GM12878 (cell line): ENCODE results near the gene ASMTL. TPM values are rescaled to one million over a fixed set of nuclear protein-coding genes. Genes with fewer than 3 reads are reported as not detected.

ENCODE experiments used
- ATAC-seq: fragments of 200-7000 bp; cut with Tn5 transposase; 3 replicates; pipeline ENCODE4 v1.9.1; 2020; ENCODE audit warnings: mild to moderate bottlenecking, moderate library complexity
- BruUV-seq: library from RNA; stranded (reverse); fragments of 400-500 nt; replicated peaks from 2 replicates; lab custom pipeline; 2021; lab: Mats Ljungman, UMichigan
- CTCF ChIA-PET: fragments of 300-600 bp; sonication (Branson Sonifier 250); formaldehyde crosslinking; extraction: SDS; loops from one replicate; lab custom pipeline; 2021; ENCODE audit warnings: inconsistent platforms; lab: Yijun Ruan, JAX
- POLR2A ChIA-PET: fragments of 350-600 bp; formaldehyde crosslinking; extraction: SDS; loops from one replicate; lab custom pipeline; 2021; ENCODE audit warnings: inconsistent platforms; lab: Charles Lee
- RAD21 ChIA-PET: fragments of 300-600 bp; sonication (Branson Sonifier 250); formaldehyde crosslinking; loops from one replicate; lab custom pipeline; 2023; ENCODE audit warnings: antibody characterized with exemption; ENCODE audit not compliant: unreplicated experiment; lab: Charles Lee
- SMC1A ChIA-PET: fragments of 300-600 bp; sonication (Branson Sonifier 250); formaldehyde crosslinking; loops from one replicate; lab custom pipeline; 2023; ENCODE audit not compliant: unreplicated experiment, uncharacterized antibody; lab: Charles Lee
- DNase-seq: peaks from one replicate; pipeline ENCODE4 v3.0.0-alpha.2; 2011; ENCODE audit warnings: low read depth, low spot score
- FAIRE-seq: peaks from 3 replicates; lab custom pipeline; 2011; peaks lifted over from hg19 to GRCh38; lab: Jason Lieb, UNC
- H2AFZ ChIP-seq: 2 replicates; pipeline ENCODE4 v1.6.0; 2011; ENCODE audit warnings: low read depth, low read length, control low read depth; ENCODE audit not compliant: control insufficient read depth
- H3K27ac ChIP-seq: 2 replicates; pipeline ENCODE4 v1.5.1; 2011; ENCODE audit warnings: control low read depth; ENCODE audit not compliant: control insufficient read depth, insufficient read depth
- H3K27me3 ChIP-seq, 2 experiments: replicated peaks in 1 of 2; 2 replicates each; pipeline versions ENCODE4 v1.6.0 to v1.6.1; 2011; ENCODE audit warnings: low read length in 1 of 2; ENCODE audit not compliant: control insufficient read depth in 2 of 2, insufficient read depth in 2 of 2
- H3K36me3 ChIP-seq, 2 experiments: 2 replicates each; pipeline ENCODE4 v1.5.1; 2011; ENCODE audit warnings: low read length in 1 of 2; ENCODE audit not compliant: control insufficient read depth in 2 of 2, insufficient read depth in 2 of 2
- H3K4me1 ChIP-seq: 2 replicates; pipeline ENCODE4 v1.6.1; 2011; ENCODE audit warnings: mild to moderate bottlenecking, low read length, moderate library complexity, mixed read lengths; ENCODE audit not compliant: control insufficient read depth, insufficient read depth
- H3K4me2 ChIP-seq: 2 replicates; pipeline ENCODE4 v1.6.0; 2011; ENCODE audit warnings: control low read depth; ENCODE audit not compliant: control insufficient read depth, insufficient read depth
- H3K4me3 ChIP-seq: fragments of 200-600 bp; sonication (generic); 2 replicates; pipeline ENCODE4 v1.5.1; 2016
- H3K79me2 ChIP-seq: 2 replicates; pipeline ENCODE4 v1.6.0; 2011; ENCODE audit warnings: low read length; ENCODE audit not compliant: control insufficient read depth, insufficient read depth
- H3K9ac ChIP-seq: 2 replicates; pipeline ENCODE4 v1.8.0; 2011; ENCODE audit warnings: low read length, control low read depth, mixed read lengths; ENCODE audit not compliant: control insufficient read depth, insufficient read depth
- H3K9me3 ChIP-seq: replicated peaks from 3 replicates; pipeline ENCODE4 v1.5.1; 2011; ENCODE audit warnings: mild to moderate bottlenecking, low read length; ENCODE audit not compliant: control insufficient read depth, insufficient read depth
- H4K20me1 ChIP-seq: 2 replicates; pipeline ENCODE4 v1.6.0; 2011; ENCODE audit not compliant: control insufficient read depth, insufficient read depth
- ATF3 ChIP-seq: IDR thresholded peaks from 2 replicates; pipeline ENCODE4 v1.6.1; 2011; ENCODE audit warnings: low read depth, mild to moderate bottlenecking, low read length, moderate library complexity, borderline replicate concordance; ENCODE audit errors: extremely low read depth
- FOS ChIP-seq: IDR thresholded peaks from 3 replicates; pipeline ENCODE4 v1.6.1; 2011; ENCODE audit warnings: borderline replicate concordance; ENCODE audit not compliant: insufficient read length; ENCODE audit errors: extremely low read depth
- HDAC2 ChIP-seq: fragments of 200-600 bp; sonication (generic); IDR thresholded peaks from 2 replicates; pipeline ENCODE4 v1.6.1; 2017
- HDAC6 ChIP-seq: fragments of 200-600 bp; sonication (generic); IDR thresholded peaks from one replicate; pipeline ENCODE4 v1.8.0; 2017; ENCODE audit warnings: antibody characterized with exemption; ENCODE audit not compliant: unreplicated experiment
- IRF4 ChIP-seq: IDR thresholded peaks from 2 replicates; pipeline ENCODE4 v1.6.1; 2011; ENCODE audit warnings: low read depth, low read length
- JUND ChIP-seq: IDR thresholded peaks from 2 replicates; pipeline ENCODE4 v1.6.1; 2012; ENCODE audit warnings: low read depth, mild to moderate bottlenecking, low read length, improper control_type of control experiment, moderate library complexity
- KAT2A ChIP-seq: conservative IDR thresholded peaks from 2 replicates; pipeline ENCODE4 v1.6.1; 2011; ENCODE audit warnings: low read depth, low read length; ENCODE audit not compliant: control insufficient read depth
- NR2F1 ChIP-seq: fragments of 450-650 bp; conservative IDR thresholded peaks from 2 replicates; pipeline ENCODE4 v1.6.1; 2017; ENCODE audit warnings: mild to moderate bottlenecking
- PAX5 ChIP-seq: IDR thresholded peaks from 2 replicates; pipeline ENCODE4 v1.6.1; 2011; ENCODE audit warnings: low read depth, low read length, borderline replicate concordance
- STAT1 ChIP-seq: fragments of 450-650 bp; conservative IDR thresholded peaks from 2 replicates; pipeline ENCODE4 v1.6.1; 2014; ENCODE audit warnings: antibody characterized with exemption, mild to moderate bottlenecking
- TCF3 ChIP-seq: IDR thresholded peaks from 2 replicates; pipeline ENCODE4 v1.6.1; 2012; ENCODE audit warnings: low read depth, mild to moderate bottlenecking, low read length, borderline replicate concordance; ENCODE audit not compliant: insufficient read depth
- ZBTB11 ChIP-seq: fragments of 450-650 bp; formaldehyde crosslinking; IDR thresholded peaks from 2 replicates; pipeline ENCODE4 v1.5.0; 2022; ENCODE audit warnings: mild to moderate bottlenecking, missing genetic modification characterization
- ZBTB33 ChIP-seq: fragments of 450-650 bp; IDR thresholded peaks from 2 replicates; pipeline ENCODE4 v1.6.1; 2017; ENCODE audit warnings: mild to moderate bottlenecking
- ZNF592 ChIP-seq: fragments of 450-650 bp; IDR thresholded peaks from 2 replicates; pipeline ENCODE4 v1.6.1; 2017; ENCODE audit warnings: mild to moderate bottlenecking, moderate library complexity
- ZZZ3 ChIP-seq: IDR thresholded peaks from 2 replicates; pipeline ENCODE4 v1.6.1; 2011; ENCODE audit warnings: low read depth; ENCODE audit not compliant: control insufficient read depth, insufficient read length
- WGBS: methylation state at CpG from one replicate; pipeline ENCODE4 v1.1.6; 2016; ENCODE audit warnings: low lambda C conversion rate; ENCODE audit not compliant: insufficient replicate concordance, insufficient coverage; ENCODE audit errors: missing lambda C conversion rate; 5-methylcytosine and 5-hydroxymethylcytosine counted together
- in situ Hi-C: fragments of 300-500 bp; cut with MboI; formaldehyde crosslinking; loops from 9 replicates; pipeline ENCODE4 v1.14.3; 2018; ENCODE audit warnings: mixed read lengths
- intact Hi-C: fragments of 100-400 bp; cut with micrococcal nuclease; formaldehyde crosslinking; loops from one replicate; pipeline ENCODE4 v1.14.2; 2022; ENCODE audit not compliant: unreplicated experiment
- polyA plus RNA-seq, 11 experiments: library from polyadenylated mRNA; depleted of rRNA in 4 of 11; unstranded in 6 of 11; stranded (reverse) in 5 of 11; fragments of >200 nt; fragmentation: Nextera tagmentation in 4 of 11; fragmentation: Illumina TruSeq in 1 of 11; extraction: Ambion mirVana in 4 of 11; extraction: Trizol in 1 of 11; gene quantifications; 1 replicate in 1 of 11; 2 replicates in 10 of 11; pipeline versions ENCODE4 v1.2.1 to v1.2.3, GENCODE V29; 2011 to 2016; ENCODE audit warnings: inconsistent platforms in 2 of 11, missing spikeins in 2 of 11, low read depth in 1 of 11
- total RNA-seq, 4 experiments: library from RNA; depleted of rRNA in 3 of 4; stranded (reverse); fragments of >200 nt in 3 of 4; fragmentation: Illumina TruSeq in 1 of 4; extraction: Trizol in 1 of 4; gene quantifications; 2 replicates each; pipeline versions ENCODE4 v1.2.1 to v1.2.3, GENCODE V29; 2013 to 2021

The ASMTL gene
- total and polyA plus RNA-seq, 10 of the 15 experiments (the other 5 are each of a cell fraction or from before 2014, with no cell fraction given) = 1.6 to 51.9 (median 32.1) TPM

GRCh38 chrX:1423215-1423614 lies 29.5 kb downstream of the ASMTL start (continued):
- TF ChIP-seq ZBTB11 (CRISPR knock-in tag) (no peak), PAX5 (no peak), KAT2A (no peak), HDAC2 (no peak)

GRCh38 chrX:1422135-1422465 lies 30.6 kb downstream of the ASMTL start:
- in situ Hi-C loops = no loop called here
- WGBS = 95% methylated on average over 4 of the region's 4 CpGs
- TF ChIP-seq HDAC6 (no peak), NR2F1 (no peak), IRF4 (no peak), ZZZ3 (no peak), TCF3 (no peak), ATF3 (no peak), JUND (no peak), ZNF592 (no peak), STAT1 (no peak), FOS (no peak), ZBTB33 (no peak)

More at GRCh38 chrX:1422135-1422465, 30.6 kb downstream of the ASMTL start:
- Histone ChIP-seq H4K20me1 (no peaks in the 10 kb centered on the region), H3K4me1 (no peaks in the 10 kb centered on the region), H2AFZ (no peak overlapping the region), H3K9me3 (peaks cover 26% of the 10 kb centered on the region), H3K4me3 (no peak overlapping the region), H3K9ac (no peak overlapping the region), H3K79me2 (no peaks in the 10 kb centered on the region), H3K27me3 (no peaks in the 10 kb centered on the region), H3K27ac (no peak overlapping the region), H3K36me3 (peaks cover 25 to 37% of the 10 kb centered on the region in 2 experiments), H3K4me2 (no peak overlapping the region)
- POLR2A ChIA-PET = no interaction called here
- BruUV-seq = no TSS peak
- SMC1A ChIA-PET = no interaction called here
- intact Hi-C loops = no loop called here
- DNase-seq (no peak), ATAC-seq (no peak), FAIRE-seq (no peak)
- CTCF ChIA-PET = no interaction called here
- RAD21 ChIA-PET = no interaction called here
